ENCODE measurements around the gene SLC26A3. TPM values are rescaled to one million over a fixed set of nuclear protein-coding genes. Genes with fewer than 3 reads are reported as not detected.
"Not testable (repeated sequence)": the region's sequence is repeated elsewhere in the genome, so short reads cannot be mapped to it uniquely, and the experiment has no call there.

SLC26A3 gene
- not detected for polyA plus RNA-seq (ENCODE audit: low read depth in 6 of 6)

GRCh38 chr7:107803009-107803610 is at the start of gene SLC26A3:
TSS of gene SLC26A3 (minus strand) at chr7:107803223. CDS start at chr7:107794509, 8,714 bp downstream.
- DNase-seq: no peak

GRCh38 chr7:107850643-107851042 is 47.6 kb upstream of the SLC26A3 start:
- Mint-ChIP-seq H3K36me3 (no peaks in the 10 kb centered on the region), H3K4me3 (no peak overlapping the region), H3K27ac (peak overlapping the region in 1 of 6 donors; percentile 31), H3K27me3 (peaks cover 0 to 15% (median 7%) of the 10 kb centered on the region in 3 donors), H3K9me3 (no peaks in the 10 kb centered on the region), H3K4me1 (no peaks in the 10 kb centered on the region)
- no peak for ATAC-seq (ENCODE audit: low read depth in 2 of 2)
- DNase-seq: no peak

More at GRCh38 chr7:107803009-107803610, at the start of gene SLC26A3:
- no peak within 1 kb of the TSS for H3K27ac Mint-ChIP-seq
- H3K36me3 Mint-ChIP-seq: no peaks in the 10 kb centered on the region
- no peak within 1 kb of the TSS for H3K4me3 Mint-ChIP-seq
- peaks cover 17 to 28% (median 24%) of the 10 kb centered on the region in 3 donors for H3K27me3 Mint-ChIP-seq
- no peak for ATAC-seq (ENCODE audit: low read depth in 2 of 2)
- no peaks in the 10 kb centered on the region for H3K4me1 Mint-ChIP-seq
- no peaks in the 10 kb centered on the region for H3K9me3 Mint-ChIP-seq

- Mint-ChIP-seq H3K36me3 (no peaks in the 10 kb centered on the region), H3K4me3 (no peak overlapping the region), H3K27ac (no peak overlapping the region), H3K9me3 (no peaks in the 10 kb centered on the region), H3K27me3 (peaks cover 0 to 13% (median 7%) of the 10 kb centered on the region in 3 donors), H3K4me1 (no peaks in the 10 kb centered on the region)
- DNase-seq (no peak), ATAC-seq (ENCODE audit: low read depth in 2 of 2) (no peak)
Measured at GRCh38 chr7:107850216-107850615, 47.2 kb upstream of the SLC26A3 start.

- H3K27me3 Mint-ChIP-seq; H3K27ac Mint-ChIP-seq; H3K36me3 Mint-ChIP-seq; H3K4me1 Mint-ChIP-seq; DNase-seq; ATAC-seq (ENCODE audit: low read depth in 2 of 2); H3K4me3 Mint-ChIP-seq; H3K9me3 Mint-ChIP-seq: not testable (repeated sequence)
Measured at GRCh38 chr7:107848211-107848610, 45.2 kb upstream of the SLC26A3 start.

- not testable (repeated sequence) for H3K27ac Mint-ChIP-seq; H3K4me1 Mint-ChIP-seq; H3K27me3 Mint-ChIP-seq; DNase-seq; ATAC-seq (ENCODE audit: low read depth in 2 of 2); H3K4me3 Mint-ChIP-seq; H3K9me3 Mint-ChIP-seq; H3K36me3 Mint-ChIP-seq
Measured at GRCh38 chr7:107847836-107848175, 44.8 kb upstream of the SLC26A3 start.

GRCh38 chr7:107847168-107847835 is 44.3 kb upstream of the SLC26A3 start:
- no peaks in the 10 kb centered on the region for H3K36me3 Mint-ChIP-seq
- no peaks in the 10 kb centered on the region for H3K9me3 Mint-ChIP-seq
- H3K27me3 Mint-ChIP-seq: no peaks in the 10 kb centered on the region
- no peaks in the 10 kb centered on the region for H3K4me1 Mint-ChIP-seq
- no peak overlapping the region for H3K4me3 Mint-ChIP-seq
- ATAC-seq (ENCODE audit: low read depth in 2 of 2): no peak
- H3K27ac Mint-ChIP-seq: no peak overlapping the region
- DNase-seq: no peak

GRCh38 chr7:107846324-107846723 is 43.3 kb upstream of the SLC26A3 start:
- no peak overlapping the region for H3K27ac Mint-ChIP-seq
- no peaks in the 10 kb centered on the region for H3K9me3 Mint-ChIP-seq
- H3K36me3 Mint-ChIP-seq: no peaks in the 10 kb centered on the region
- peak in 1 of 2 donors; percentile 36 for ATAC-seq (ENCODE audit: low read depth in 2 of 2)
- H3K27me3 Mint-ChIP-seq: no peaks in the 10 kb centered on the region
- H3K4me3 Mint-ChIP-seq: no peak overlapping the region
- H3K4me1 Mint-ChIP-seq: no peaks in the 10 kb centered on the region
- no peak for DNase-seq

- ATAC-seq (ENCODE audit: low read depth in 2 of 2) (no peak), DNase-seq (no peak)
- peak overlapping the region in 1 of 8 donors; percentile 10 for H3K4me3 Mint-ChIP-seq
- no peak overlapping the region for H3K27ac Mint-ChIP-seq
- H3K4me1 Mint-ChIP-seq: no peaks in the 10 kb centered on the region
- H3K9me3 Mint-ChIP-seq: peaks cover 0 to 8% (median 3%) of the 10 kb centered on the region in 7 donors
- H3K27me3 Mint-ChIP-seq: peaks cover 0 to 6% (median 3%) of the 10 kb centered on the region in 3 donors
- peaks cover 0 to 9% of the 10 kb centered on the region in 2 donors for H3K36me3 Mint-ChIP-seq
Measured at GRCh38 chr7:107843184-107843583, 40.2 kb upstream of the SLC26A3 start.

GRCh38 chr7:107842213-107842612 is 39.2 kb upstream of the SLC26A3 start:
- peaks cover 0 to 9% of the 10 kb centered on the region in 2 donors for H3K36me3 Mint-ChIP-seq
- ATAC-seq (ENCODE audit: low read depth in 2 of 2) (no peak), DNase-seq (no peak)
- peaks cover 0 to 8% (median 3%) of the 10 kb centered on the region in 7 donors for H3K9me3 Mint-ChIP-seq
- no peak overlapping the region for H3K4me3 Mint-ChIP-seq
- H3K4me1 Mint-ChIP-seq: no peaks in the 10 kb centered on the region
- peaks cover 3 to 9% (median 7%) of the 10 kb centered on the region in 3 donors for H3K27me3 Mint-ChIP-seq
- peak overlapping the region in 1 of 6 donors; percentile 27 for H3K27ac Mint-ChIP-seq

GRCh38 chr7:107838816-107839565 is 36.0 kb upstream of the SLC26A3 start:
- DNase-seq: no peak
- H3K4me3 Mint-ChIP-seq: no peak overlapping the region
- peaks cover 9 to 16% (median 16%) of the 10 kb centered on the region in 3 donors for H3K27me3 Mint-ChIP-seq
- peaks cover 0 to 8% (median 3%) of the 10 kb centered on the region in 7 donors for H3K9me3 Mint-ChIP-seq
- ATAC-seq (ENCODE audit: low read depth in 2 of 2): no peak
- H3K27ac Mint-ChIP-seq: no peak overlapping the region
- peaks cover 0 to 9% of the 10 kb centered on the region in 2 donors for H3K36me3 Mint-ChIP-seq
- H3K4me1 Mint-ChIP-seq: no peaks in the 10 kb centered on the region

GRCh38 chr7:107838024-107838601 is 35.1 kb upstream of the SLC26A3 start:
- H3K9me3 Mint-ChIP-seq: peaks cover 0 to 8% (median 3%) of the 10 kb centered on the region in 7 donors
- H3K4me1 Mint-ChIP-seq: no peaks in the 10 kb centered on the region
- H3K27ac Mint-ChIP-seq: no peak overlapping the region

GRCh38 chr7:107837145-107837512 is 34.1 kb upstream of the SLC26A3 start:
- Mint-ChIP-seq H3K4me1 (no peaks in the 10 kb centered on the region), H3K9me3 (peaks cover 0 to 8% (median 3%) of the 10 kb centered on the region in 7 donors), H3K27me3 (peaks cover 16 to 27% (median 16%) of the 10 kb centered on the region in 3 donors), H3K4me3 (no peak overlapping the region), H3K27ac (no peak overlapping the region), H3K36me3 (peaks cover 0 to 9% of the 10 kb centered on the region in 2 donors)
- ATAC-seq (ENCODE audit: low read depth in 2 of 2): no peak
- DNase-seq: no peak

More at GRCh38 chr7:107838024-107838601, 35.1 kb upstream of the SLC26A3 start:
- Mint-ChIP-seq H3K4me3 (no peak overlapping the region), H3K27me3 (peaks cover 9 to 21% (median 16%) of the 10 kb centered on the region in 3 donors), H3K36me3 (peaks cover 0 to 9% of the 10 kb centered on the region in 2 donors)
- ATAC-seq (ENCODE audit: low read depth in 2 of 2) (no peak), DNase-seq (no peak)

Measured in naive B cell (primary cell).